ENCODE results near the gene RNF212B.
A peak's percentile ranks its signal among the peaks of the same experiment; 100 is the strongest.
"Not testable (repeated sequence)": the region's sequence is repeated elsewhere in the genome, so short reads cannot be mapped to it uniquely, and the experiment has no call there.

RNF212B gene

GRCh38 chr14:23237772-23238594 lies at the start of gene RNF212B:
Gene RNF212B, plus strand, starts transcription at chr14:23237936. Its CDS starts 2,410 bp downstream, at chr14:23240346.
- peak; percentile 77 for DNase-seq

GRCh38 chr14:23193432-23193831 lies 44.3 kb upstream of the RNF212B start:
- no peak for DNase-seq

GRCh38 chr14:23195552-23196101 lies 42.1 kb upstream of the RNF212B start:
- DNase-seq, result no peak

GRCh38 chr14:23196487-23196886 lies 41.2 kb upstream of the RNF212B start:
- DNase-seq, result not testable (repeated sequence)

GRCh38 chr14:23199141-23199540 lies 38.6 kb upstream of the RNF212B start:
- DNase-seq, result not testable (repeated sequence)

- no peak for DNase-seq
These were observed 35.7 kb upstream of the RNF212B start for GRCh38 chr14:23202001-23202400.

- DNase-seq, result no peak
These were observed 31.2 kb upstream of the RNF212B start for GRCh38 chr14:23206422-23207145.

- DNase-seq, result no peak
These were observed 30.6 kb upstream of the RNF212B start for GRCh38 chr14:23207146-23207540.

GRCh38 chr14:23208324-23208723 lies 29.4 kb upstream of the RNF212B start:
- no peak for DNase-seq

- no peak for DNase-seq
These were observed 27.9 kb upstream of the RNF212B start for GRCh38 chr14:23209651-23210423.

GRCh38 chr14:23215421-23215820 lies 22.3 kb upstream of the RNF212B start:
- no peak for DNase-seq

GRCh38 chr14:23217032-23218020 lies 20.4 kb upstream of the RNF212B start:
- DNase-seq, result no peak

- no peak for DNase-seq
These were observed 18.7 kb upstream of the RNF212B start for GRCh38 chr14:23219075-23219474.

GRCh38 chr14:23224958-23225357 lies 12.8 kb upstream of the RNF212B start:
- DNase-seq, result not testable (repeated sequence)

- DNase-seq, result no peak
These were observed 10.2 kb upstream of the RNF212B start for GRCh38 chr14:23227566-23227965.

GRCh38 chr14:23228812-23229211 lies 8.9 kb upstream of the RNF212B start:
- DNase-seq, result no peak

- DNase-seq, result not testable (repeated sequence)
These were observed 5.4 kb upstream of the RNF212B start for GRCh38 chr14:23232241-23232808.

GRCh38 chr14:23240661-23241060 lies 2.9 kb downstream of the RNF212B start:
- no peak for DNase-seq

- not testable (repeated sequence) for DNase-seq
These were observed 3.5 kb downstream of the RNF212B start for GRCh38 chr14:23241061-23241715.

GRCh38 chr14:23242076-23242475 lies 4.3 kb downstream of the RNF212B start:
- no peak for DNase-seq

- DNase-seq, result no peak
These were observed 5.3 kb downstream of the RNF212B start for GRCh38 chr14:23243066-23243465.
